HCT116 (cell line): ENCODE results near the gene SH3BGRL3.

Source experiments
- EZH2 ChIP-seq: fragments of 200-600 bp; sonication (generic); IDR thresholded peaks from 2 replicates; pipeline ENCODE4 v1.6.1; 2017; ENCODE audit warnings: antibody characterized with exemption, mixed run types
- EZH2phosphoT487 ChIP-seq: fragments of 200-600 bp; IDR thresholded peaks from 2 replicates; pipeline ENCODE4 v1.6.1; 2018; ENCODE audit warnings: antibody characterized with exemption, borderline replicate concordance
- POLR2A ChIP-seq: IDR thresholded peaks from 2 replicates; pipeline ENCODE4 v1.7.0; 2011; ENCODE audit warnings: borderline replicate concordance; ENCODE audit not compliant: insufficient read depth, insufficient read length; ENCODE audit errors: extremely low read depth
- POLR2AphosphoS5 ChIP-seq: IDR thresholded peaks from 2 replicates; pipeline ENCODE4 v1.6.1; 2011; ENCODE audit warnings: mild to moderate bottlenecking, low read depth, low read length, moderate library complexity
- SIN3A ChIP-seq: IDR thresholded peaks from 2 replicates; pipeline ENCODE4 v1.6.1; 2012; ENCODE audit warnings: low read depth
- SRF ChIP-seq: IDR thresholded peaks from 2 replicates; pipeline ENCODE4 v1.6.1; 2012; ENCODE audit warnings: low read depth
- YY1 ChIP-seq: IDR thresholded peaks from 2 replicates; pipeline ENCODE4 v1.6.1; 2011; ENCODE audit warnings: low read length, low read depth, moderate library complexity, mild to moderate bottlenecking; ENCODE audit not compliant: insufficient replicate concordance; ENCODE audit errors: extremely low read depth
- ZNF274 ChIP-seq: fragments of 200-500 bp; sonication (Bioruptor generic); IDR thresholded peaks from 2 replicates; pipeline ENCODE4 v1.6.1; 2014; ENCODE audit warnings: mild to moderate bottlenecking, low read depth, low read length, inconsistent platforms
- TF ChIP-seq, protein P1 (sequence below), 3 experiments: fragments of 200-600 bp in 1 of 3; sonication (generic) in 1 of 3; IDR thresholded peaks in 2 of 3; conservative IDR thresholded peaks in 1 of 3; 2 replicates each; pipeline ENCODE4 v1.5.1; 2012 to 2017; ENCODE audit warnings: low read depth in 2 of 3, low read length in 2 of 3, antibody characterized with exemption in 1 of 3, borderline replicate concordance in 1 of 3, control low read depth in 1 of 3, mild to moderate bottlenecking in 1 of 3, mixed read lengths in 1 of 3, mixed run types in 1 of 3, moderate library complexity in 1 of 3; ENCODE audit not compliant: insufficient read depth in 1 of 3
- TF ChIP-seq, protein P2 (sequence below): IDR thresholded peaks from 2 replicates; pipeline ENCODE4 v1.6.1; 2012

DNA sequence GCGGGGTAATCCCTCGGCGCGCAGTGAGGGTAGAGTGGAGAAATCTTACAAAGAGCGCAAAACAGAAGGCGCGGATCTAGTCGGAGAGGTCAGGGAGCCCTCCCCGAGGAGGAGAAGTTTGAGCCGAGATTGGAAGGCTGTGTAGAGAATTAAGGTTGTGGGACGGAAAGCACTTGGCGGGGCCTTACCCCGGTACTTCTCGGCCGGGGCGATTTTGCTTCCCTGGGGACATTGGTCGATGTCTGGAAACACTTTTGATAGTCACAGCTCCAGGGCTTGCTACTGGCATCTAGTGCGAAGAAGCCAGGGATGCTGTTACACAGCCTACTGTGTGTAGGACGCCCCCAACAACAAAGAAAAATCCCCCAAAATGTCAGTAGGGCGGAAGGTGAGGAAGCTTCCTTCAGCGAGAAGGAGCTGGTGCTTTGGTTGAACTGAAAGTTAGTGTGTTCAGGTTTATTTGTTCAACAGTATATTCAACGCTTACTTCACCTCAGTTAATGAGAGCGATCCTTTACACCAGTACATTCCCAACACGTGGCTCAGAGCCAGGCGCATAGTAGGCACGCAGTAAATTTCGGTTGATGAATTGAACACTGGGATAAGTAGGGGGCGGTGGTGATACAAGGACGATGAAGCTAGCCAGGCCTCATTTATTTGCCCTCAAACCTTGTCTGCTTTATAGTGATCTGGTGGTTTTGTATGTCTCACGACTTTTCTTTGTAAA lies 45.1 kb upstream of the SH3BGRL3 start:
- TF ChIP-seq, protein P1, sequence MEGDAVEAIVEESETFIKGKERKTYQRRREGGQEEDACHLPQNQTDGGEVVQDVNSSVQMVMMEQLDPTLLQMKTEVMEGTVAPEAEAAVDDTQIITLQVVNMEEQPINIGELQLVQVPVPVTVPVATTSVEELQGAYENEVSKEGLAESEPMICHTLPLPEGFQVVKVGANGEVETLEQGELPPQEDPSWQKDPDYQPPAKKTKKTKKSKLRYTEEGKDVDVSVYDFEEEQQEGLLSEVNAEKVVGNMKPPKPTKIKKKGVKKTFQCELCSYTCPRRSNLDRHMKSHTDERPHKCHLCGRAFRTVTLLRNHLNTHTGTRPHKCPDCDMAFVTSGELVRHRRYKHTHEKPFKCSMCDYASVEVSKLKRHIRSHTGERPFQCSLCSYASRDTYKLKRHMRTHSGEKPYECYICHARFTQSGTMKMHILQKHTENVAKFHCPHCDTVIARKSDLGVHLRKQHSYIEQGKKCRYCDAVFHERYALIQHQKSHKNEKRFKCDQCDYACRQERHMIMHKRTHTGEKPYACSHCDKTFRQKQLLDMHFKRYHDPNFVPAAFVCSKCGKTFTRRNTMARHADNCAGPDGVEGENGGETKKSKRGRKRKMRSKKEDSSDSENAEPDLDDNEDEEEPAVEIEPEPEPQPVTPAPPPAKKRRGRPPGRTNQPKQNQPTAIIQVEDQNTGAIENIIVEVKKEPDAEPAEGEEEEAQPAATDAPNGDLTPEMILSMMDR (IDR thresholded peaks at IDR 0.05 in 2 of 3, conservative IDR thresholded peaks at IDR 0.05 in 1 of 3; ENCODE audit: borderline replicate concordance in 1 of 3, insufficient read depth in 1 of 3, low read depth in 2 of 3, low read length in 2 of 3), result peak in 1 of 3 experiments; percentile 23; a peak in 1 of 6 replicates
- TF ChIP-seq POLR2A (no peak), ZNF274 (no peak), POLR2AphosphoS5 (peak; percentile 45; the same call in 1 of the 2 replicates), EZH2 (no peak), SRF (no peak), SIN3A (no peak), EZH2phosphoT487 (no peak), YY1 (no peak)
- TF ChIP-seq, protein P2, sequence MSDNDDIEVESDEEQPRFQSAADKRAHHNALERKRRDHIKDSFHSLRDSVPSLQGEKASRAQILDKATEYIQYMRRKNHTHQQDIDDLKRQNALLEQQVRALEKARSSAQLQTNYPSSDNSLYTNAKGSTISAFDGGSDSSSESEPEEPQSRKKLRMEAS, result peak; percentile 76
